Peyer's patch (tissue), 4 donors: ENCODE results near the gene PDLIM7. TPM values are rescaled to one million over a fixed set of nuclear protein-coding genes. Genes with fewer than 3 reads are reported as not detected.
"Not testable (repeated sequence)": the region's sequence is repeated elsewhere in the genome, so short reads cannot be mapped to it uniquely, and the experiment has no call there.

Experiments
- DNase-seq, 3 donors: peaks; one replicate each; pipeline ENCODE4 v3.0.0-alpha.2; 2017 to 2019
- H3K27ac ChIP-seq, 4 donors: fragments of 200-600 bp; sonication (generic); one replicate each; pipeline ENCODE4 v1.5.1; 2016 to 2019
- H3K27me3 ChIP-seq, 2 donors: fragments of 200-600 bp; sonication (generic); one replicate each; pipeline ENCODE4 v1.5.1; 2019
- H3K36me3 ChIP-seq, 3 donors: fragments of 200-600 bp; sonication (generic); one replicate each; pipeline ENCODE4 v1.5.1; 2016 to 2019
- H3K4me1 ChIP-seq, 4 donors: fragments of 200-600 bp; sonication (generic); one replicate each; pipeline ENCODE4 v1.5.1; 2016 to 2019
- H3K4me3 ChIP-seq, 4 donors: fragments of 200-600 bp; sonication (generic); 1 replicate in 3 of 4; 2 replicates in 1 of 4; pipeline ENCODE4 v1.5.1; 2016 to 2019; ENCODE audit warnings: mild to moderate bottlenecking in 1 of 4
- H3K9me3 ChIP-seq, 4 donors: fragments of 200-600 bp; sonication (generic); one replicate each; pipeline ENCODE4 v1.5.1; 2016 to 2019; ENCODE audit warnings: mild to moderate bottlenecking in 1 of 4
- POLR2A ChIP-seq, 2 donors: fragments of 450-650 bp; IDR thresholded peaks; one replicate each; pipeline ENCODE4 v1.5.1; 2017; ENCODE audit warnings: antibody characterized with exemption in 2 of 2, mild to moderate bottlenecking in 2 of 2, moderate library complexity in 2 of 2
- total RNA-seq, 4 donors: library from RNA; depleted of rRNA; stranded (reverse); fragments of >200 nt; gene quantifications; one replicate each; pipeline ENCODE4 v1.1.0, GENCODE V29; 2016
- TF ChIP-seq, protein P1 (sequence below), 6 experiments: fragments of 450-650 bp in 4 of 6; fragments of 200-600 bp in 2 of 6; sonication (generic) in 1 of 6; IDR thresholded peaks; one replicate each; pipeline ENCODE4 v1.5.1; 2017 to 2019; ENCODE audit warnings: antibody characterized with exemption in 6 of 6, mild to moderate bottlenecking in 3 of 6, moderate library complexity in 1 of 6

PDLIM7 gene
- total RNA-seq, 4 donors from 2014 or later, result 17.4 to 137 (median 23.3) TPM

DNA sequence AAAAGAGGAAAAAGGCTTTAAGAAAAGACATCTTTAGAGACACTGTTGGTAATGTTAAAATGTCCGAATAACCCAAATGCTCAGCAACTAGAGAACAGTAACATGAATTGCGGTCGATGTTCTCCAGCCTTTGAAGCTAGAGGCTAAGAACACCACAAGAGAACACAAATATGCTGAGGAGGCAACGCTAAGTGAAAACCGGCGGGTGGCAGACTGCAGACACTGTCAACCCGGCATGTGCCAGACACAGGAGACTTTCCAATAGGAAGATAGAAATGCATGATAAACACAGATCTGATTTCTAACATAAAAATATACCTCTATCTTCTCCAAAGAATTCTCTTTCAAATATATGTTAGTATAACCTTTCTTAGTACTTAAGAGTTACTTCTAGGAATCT, 37.7 kb upstream of the PDLIM7 start:
- Histone ChIP-seq H3K4me3 (no peak overlapping the region), H3K27me3 (no peaks in the 10 kb centered on the region), H3K9me3 (no peaks in the 10 kb centered on the region), H3K27ac (no peak overlapping the region), H3K36me3 (peaks cover 0 to 78% (median 0%) of the 10 kb centered on the region in 3 donors), H3K4me1 (peaks cover 0 to 22% (median 0%) of the 10 kb centered on the region in 4 donors)
- TF ChIP-seq, protein P1, sequence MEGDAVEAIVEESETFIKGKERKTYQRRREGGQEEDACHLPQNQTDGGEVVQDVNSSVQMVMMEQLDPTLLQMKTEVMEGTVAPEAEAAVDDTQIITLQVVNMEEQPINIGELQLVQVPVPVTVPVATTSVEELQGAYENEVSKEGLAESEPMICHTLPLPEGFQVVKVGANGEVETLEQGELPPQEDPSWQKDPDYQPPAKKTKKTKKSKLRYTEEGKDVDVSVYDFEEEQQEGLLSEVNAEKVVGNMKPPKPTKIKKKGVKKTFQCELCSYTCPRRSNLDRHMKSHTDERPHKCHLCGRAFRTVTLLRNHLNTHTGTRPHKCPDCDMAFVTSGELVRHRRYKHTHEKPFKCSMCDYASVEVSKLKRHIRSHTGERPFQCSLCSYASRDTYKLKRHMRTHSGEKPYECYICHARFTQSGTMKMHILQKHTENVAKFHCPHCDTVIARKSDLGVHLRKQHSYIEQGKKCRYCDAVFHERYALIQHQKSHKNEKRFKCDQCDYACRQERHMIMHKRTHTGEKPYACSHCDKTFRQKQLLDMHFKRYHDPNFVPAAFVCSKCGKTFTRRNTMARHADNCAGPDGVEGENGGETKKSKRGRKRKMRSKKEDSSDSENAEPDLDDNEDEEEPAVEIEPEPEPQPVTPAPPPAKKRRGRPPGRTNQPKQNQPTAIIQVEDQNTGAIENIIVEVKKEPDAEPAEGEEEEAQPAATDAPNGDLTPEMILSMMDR (IDR thresholded peaks at IDR 0.05), result no peak
- TF ChIP-seq POLR2A (IDR thresholded peaks at IDR 0.05), result no peak
- no peak for DNase-seq

DNA sequence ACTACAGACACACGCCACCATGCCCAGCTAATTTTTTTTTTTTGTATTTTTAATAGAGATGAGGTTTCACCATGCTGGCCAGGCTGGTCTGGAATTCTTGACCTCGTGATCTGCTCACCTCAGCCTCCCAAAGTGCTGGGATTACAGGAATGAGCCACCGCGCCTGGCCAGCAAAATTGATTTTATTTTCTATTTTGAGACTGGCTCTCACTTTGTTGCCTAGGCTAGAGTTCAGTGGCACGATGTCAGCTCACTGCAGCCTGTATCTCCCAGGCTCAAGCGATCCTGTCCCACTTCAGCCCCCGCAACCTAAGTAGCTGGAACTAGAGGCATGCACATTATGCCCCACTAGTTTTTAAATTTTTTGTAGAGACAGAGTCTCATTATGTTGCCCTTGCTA, 37.0 kb upstream of the PDLIM7 start:
- H3K27me3 ChIP-seq, H3K4me3 ChIP-seq, DNase-seq, H3K27ac ChIP-seq, H3K9me3 ChIP-seq: not testable (repeated sequence)
- H3K36me3 ChIP-seq, result peaks cover 0 to 85% (median 0%) of the 10 kb centered on the region in 3 donors
- peaks cover 0 to 22% (median 0%) of the 10 kb centered on the region in 4 donors for H3K4me1 ChIP-seq

DNA sequence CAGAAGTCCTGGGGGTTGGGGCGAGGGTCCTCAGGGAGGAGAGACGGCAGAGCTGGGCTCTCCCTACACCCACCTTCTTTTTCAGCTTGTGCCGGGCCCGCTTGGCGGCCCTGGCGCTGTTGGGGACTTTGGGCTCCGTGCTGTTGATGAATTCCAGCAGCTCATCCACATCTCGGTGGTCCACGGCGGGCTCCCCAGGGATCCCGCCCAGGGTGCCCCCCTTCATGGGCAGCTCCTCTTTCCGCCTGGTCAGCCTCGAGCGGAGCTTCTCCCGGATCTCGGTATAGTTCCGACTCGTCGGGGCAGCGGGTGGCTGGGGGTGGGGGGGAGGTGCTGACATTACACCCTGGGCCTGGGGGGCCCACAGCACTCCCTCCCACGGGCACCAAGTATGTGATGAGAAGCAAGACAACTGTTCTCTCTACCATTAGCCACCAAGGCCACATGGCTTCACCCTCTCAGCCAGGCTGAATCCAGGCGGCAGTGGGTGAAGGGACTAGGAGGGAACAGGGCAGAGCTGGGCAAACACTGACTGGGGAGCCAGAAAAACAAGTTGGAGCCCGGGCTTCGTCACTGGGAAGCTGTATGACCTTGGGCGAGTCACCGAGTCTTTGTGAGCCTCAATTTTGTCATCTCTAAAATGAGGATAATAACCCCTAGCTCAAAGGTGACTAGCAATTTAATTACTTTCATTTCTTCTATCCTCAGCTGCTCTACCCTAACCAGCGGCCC, 34.0 kb upstream of the PDLIM7 start:
- H3K27ac ChIP-seq, result no peak overlapping the region
- no peak for DNase-seq
- TF ChIP-seq, protein P1 (IDR thresholded peaks at IDR 0.05), result no peak
- no peak for TF ChIP-seq POLR2A (IDR thresholded peaks at IDR 0.05)
- no peaks in the 10 kb centered on the region for H3K27me3 ChIP-seq
- no peaks in the 10 kb centered on the region for H3K9me3 ChIP-seq
- H3K4me3 ChIP-seq, result no peak overlapping the region
- H3K4me1 ChIP-seq, result no peaks in the 10 kb centered on the region
- peaks cover 0 to 88% (median 0%) of the 10 kb centered on the region in 3 donors for H3K36me3 ChIP-seq

DNA sequence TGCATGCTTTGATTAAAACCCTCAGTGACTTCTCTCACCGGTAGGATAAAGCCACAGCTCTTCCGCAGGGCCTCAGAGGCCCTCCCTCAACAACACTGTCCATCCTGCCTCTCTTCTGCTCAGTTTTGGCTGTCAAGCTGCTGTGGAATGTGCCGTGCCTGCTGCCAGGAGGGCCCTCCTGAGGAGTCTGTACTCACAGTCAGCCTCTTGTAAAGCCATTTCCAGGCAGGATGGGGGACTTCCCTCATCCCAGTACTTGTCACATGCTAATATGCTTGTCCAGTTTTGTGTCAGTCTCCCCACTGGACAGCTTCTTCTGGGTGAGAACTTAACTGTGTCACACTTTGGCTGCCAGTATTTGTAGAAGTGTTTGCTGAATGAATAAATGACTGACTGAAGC, 33.2 kb upstream of the PDLIM7 start:
- Histone ChIP-seq H3K4me1 (no peaks in the 10 kb centered on the region), H3K27me3 (no peaks in the 10 kb centered on the region), H3K36me3 (peaks cover 0 to 88% (median 0%) of the 10 kb centered on the region in 3 donors), H3K4me3 (no peak overlapping the region), H3K9me3 (no peaks in the 10 kb centered on the region), H3K27ac (no peak overlapping the region)
- DNase-seq, result no peak
- no peak for TF ChIP-seq POLR2A (IDR thresholded peaks at IDR 0.05)
- TF ChIP-seq, protein P1 (IDR thresholded peaks at IDR 0.05), result no peak

DNA sequence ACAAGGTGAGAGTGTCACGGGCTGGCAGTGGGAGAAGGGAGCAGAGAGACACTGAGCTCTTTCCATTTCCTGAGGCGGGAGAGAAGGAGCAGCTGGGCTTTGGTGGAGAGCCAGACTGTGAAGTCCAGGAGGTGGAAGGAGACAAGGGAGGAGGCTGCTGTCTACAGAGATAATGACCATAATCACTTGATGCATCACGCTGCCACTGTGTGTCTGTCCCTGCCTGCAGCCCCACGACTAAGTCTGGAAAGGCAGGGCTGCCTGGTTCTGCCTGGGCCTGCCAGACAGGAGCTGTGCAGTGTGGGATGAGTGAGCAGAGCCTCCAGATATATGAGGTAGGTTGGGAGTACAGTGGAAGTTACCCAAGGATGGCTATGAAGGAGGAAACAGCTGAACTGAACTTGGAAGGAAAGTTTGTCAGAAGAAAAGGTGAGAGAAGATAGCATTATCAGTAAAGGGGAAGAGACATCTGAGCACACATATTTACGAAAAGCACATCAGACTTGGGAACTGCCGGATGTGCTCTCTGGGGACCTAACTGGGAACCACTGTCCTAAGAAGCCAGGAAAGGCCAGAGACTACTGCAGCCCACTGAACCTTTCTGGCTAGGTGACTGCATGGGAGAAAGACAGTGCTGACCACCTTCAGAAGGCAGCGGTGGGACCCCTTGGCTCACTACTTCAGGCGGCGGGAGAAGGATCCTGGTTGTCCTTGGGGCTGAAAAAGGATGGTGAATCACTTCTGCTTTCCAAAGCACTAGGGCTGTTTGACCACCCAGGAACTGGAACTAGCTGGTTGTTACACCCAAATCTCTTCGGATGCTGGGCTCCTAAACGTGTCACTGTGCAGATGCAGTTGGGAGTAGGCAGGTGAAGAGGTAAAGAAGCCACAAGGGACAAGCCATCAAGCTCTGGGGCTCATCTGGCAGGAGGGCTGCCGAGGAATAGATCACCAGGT, 32.1 kb upstream of the PDLIM7 start:
- no peaks in the 10 kb centered on the region for H3K9me3 ChIP-seq
- no peak for TF ChIP-seq POLR2A (IDR thresholded peaks at IDR 0.05)
- TF ChIP-seq, protein P1 (IDR thresholded peaks at IDR 0.05), result no peak
- no peaks in the 10 kb centered on the region for H3K27me3 ChIP-seq
- H3K4me3 ChIP-seq, result no peak overlapping the region
- H3K36me3 ChIP-seq, result peaks cover 0 to 89% (median 0%) of the 10 kb centered on the region in 3 donors
- no peak overlapping the region for H3K27ac ChIP-seq
- no peaks in the 10 kb centered on the region for H3K4me1 ChIP-seq
- DNase-seq, result no peak

DNA sequence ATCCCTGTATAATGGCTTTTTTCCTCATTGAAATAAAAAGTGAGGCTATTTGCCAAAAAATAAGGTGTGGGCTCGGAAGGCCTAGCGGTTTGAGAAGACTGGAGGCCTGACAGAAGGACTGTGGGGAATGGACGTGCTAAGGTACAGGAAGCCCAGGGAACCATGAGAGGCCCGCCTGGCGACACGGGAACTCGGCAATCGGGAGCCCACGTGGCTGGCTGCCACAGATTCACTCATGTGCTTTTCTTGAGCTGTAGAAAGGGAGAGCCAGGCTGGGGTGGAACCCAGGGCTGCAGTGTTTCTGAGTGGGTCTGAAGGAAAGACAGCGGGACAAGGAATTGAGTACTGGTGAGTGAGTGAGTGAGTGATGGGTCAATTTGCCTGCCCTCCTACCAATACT, 31.2 kb upstream of the PDLIM7 start:
- TF ChIP-seq POLR2A (IDR thresholded peaks at IDR 0.05), result no peak
- TF ChIP-seq, protein P1 (IDR thresholded peaks at IDR 0.05), result no peak
- H3K36me3 ChIP-seq, result peaks cover 0 to 91% (median 0%) of the 10 kb centered on the region in 3 donors
- DNase-seq, result no peak
- no peaks in the 10 kb centered on the region for H3K4me1 ChIP-seq
- no peaks in the 10 kb centered on the region for H3K9me3 ChIP-seq
- H3K27me3 ChIP-seq, result no peaks in the 10 kb centered on the region
- no peak overlapping the region for H3K27ac ChIP-seq
- no peak overlapping the region for H3K4me3 ChIP-seq
